HG03045 (cell line): ENCODE data around the gene NUPR1.
"Not testable (repeated sequence)": the region's sequence is repeated elsewhere in the genome, so short reads cannot be mapped to it uniquely, and the experiment has no call there.

Experiments used
- ATAC-seq: cut with Tn5 transposase; IDR thresholded peaks from one replicate; pipeline ENCODE4 v1.9.1; 2021; ENCODE audit warnings: mild to moderate bottlenecking, moderate library complexity; ENCODE audit not compliant: unreplicated experiment

Gene NUPR1

GRCh38 chr16:28538733-28539596 lies at the start of gene NUPR1:
TSS of gene NUPR1 (minus strand) at chr16:28538974. CDS start at chr16:28538907, 67 bp downstream.
- ATAC-seq, result no peak

DNA sequence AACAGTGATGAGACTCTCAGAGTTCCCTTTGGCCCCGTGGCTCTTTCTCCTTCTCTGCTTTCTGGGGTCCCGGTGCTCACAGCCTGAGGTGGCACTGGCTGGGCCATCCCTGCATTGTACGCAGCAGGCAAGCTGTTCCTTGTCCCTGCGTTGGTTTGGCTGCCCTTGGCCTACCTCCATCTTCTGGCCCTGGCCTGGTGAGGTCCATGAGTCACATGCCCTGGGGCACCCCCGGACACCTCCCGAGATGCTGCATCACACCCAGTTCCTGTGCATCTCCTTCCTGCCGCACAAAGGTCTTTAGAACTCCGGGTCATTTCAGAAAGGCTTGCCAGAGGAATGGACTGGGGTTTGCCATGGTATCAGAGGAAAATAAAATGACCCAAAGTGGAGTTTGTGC lies 48.6 kb upstream of the NUPR1 start:
- no peak for ATAC-seq

- ATAC-seq, result no peak
Observed at GRCh38 chr16:28586466-28586865, 47.7 kb upstream of the NUPR1 start.

GRCh38 chr16:28585674-28586073 lies 46.9 kb upstream of the NUPR1 start:
- ATAC-seq, result no peak

GRCh38 chr16:28580726-28581315 lies 42.0 kb upstream of the NUPR1 start:
- no peak for ATAC-seq

- ATAC-seq, result no peak
Observed at GRCh38 chr16:28575446-28576109, 36.8 kb upstream of the NUPR1 start.

DNA sequence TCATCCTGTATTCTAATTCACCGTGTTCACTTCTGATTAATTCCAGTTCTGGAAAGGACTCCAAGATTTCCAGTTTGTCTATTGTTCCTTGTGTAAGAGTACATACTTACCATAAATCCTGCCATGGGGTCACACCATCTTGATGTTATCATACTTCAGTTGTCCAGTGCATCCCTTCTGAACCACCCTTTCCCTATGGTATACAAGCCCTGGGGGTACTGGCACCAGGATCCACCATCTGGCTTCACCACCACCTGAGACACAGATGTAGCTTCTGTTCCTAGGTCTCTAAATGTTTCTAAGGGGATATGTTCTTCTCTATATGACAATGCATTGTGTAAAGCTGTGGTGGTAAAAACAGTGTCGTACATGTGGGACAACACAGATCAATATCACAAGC lies 36.2 kb upstream of the NUPR1 start:
- ATAC-seq, result no peak

GRCh38 chr16:28573738-28574718 lies 35.3 kb upstream of the NUPR1 start:
- ATAC-seq, result no peak

GRCh38 chr16:28572696-28573510 lies 34.1 kb upstream of the NUPR1 start:
- no peak for ATAC-seq

GRCh38 chr16:28569968-28570752 lies 31.4 kb upstream of the NUPR1 start:
- no peak for ATAC-seq

DNA sequence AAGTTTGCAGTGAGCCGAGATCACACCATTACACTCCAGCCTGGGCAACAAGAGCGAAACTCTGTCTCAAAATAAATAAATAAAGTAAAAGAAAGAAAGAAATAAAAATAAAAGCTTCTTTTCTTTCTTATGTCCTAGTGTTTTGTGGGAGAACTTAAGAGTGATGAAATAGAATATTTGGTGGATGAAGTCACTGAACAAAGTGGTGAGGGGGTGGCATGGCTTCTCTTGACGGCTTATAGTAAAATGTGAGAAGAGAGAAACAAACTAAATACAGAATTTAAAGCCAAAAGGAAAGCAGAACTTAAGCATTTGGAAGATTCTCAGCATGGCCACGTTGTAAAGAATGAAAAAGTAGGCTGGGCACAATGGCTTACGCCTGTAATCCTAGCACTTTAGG lies 30.2 kb upstream of the NUPR1 start:
- ATAC-seq, result no peak

GRCh38 chr16:28567292-28567691 lies 28.5 kb upstream of the NUPR1 start:
- no peak for ATAC-seq

DNA sequence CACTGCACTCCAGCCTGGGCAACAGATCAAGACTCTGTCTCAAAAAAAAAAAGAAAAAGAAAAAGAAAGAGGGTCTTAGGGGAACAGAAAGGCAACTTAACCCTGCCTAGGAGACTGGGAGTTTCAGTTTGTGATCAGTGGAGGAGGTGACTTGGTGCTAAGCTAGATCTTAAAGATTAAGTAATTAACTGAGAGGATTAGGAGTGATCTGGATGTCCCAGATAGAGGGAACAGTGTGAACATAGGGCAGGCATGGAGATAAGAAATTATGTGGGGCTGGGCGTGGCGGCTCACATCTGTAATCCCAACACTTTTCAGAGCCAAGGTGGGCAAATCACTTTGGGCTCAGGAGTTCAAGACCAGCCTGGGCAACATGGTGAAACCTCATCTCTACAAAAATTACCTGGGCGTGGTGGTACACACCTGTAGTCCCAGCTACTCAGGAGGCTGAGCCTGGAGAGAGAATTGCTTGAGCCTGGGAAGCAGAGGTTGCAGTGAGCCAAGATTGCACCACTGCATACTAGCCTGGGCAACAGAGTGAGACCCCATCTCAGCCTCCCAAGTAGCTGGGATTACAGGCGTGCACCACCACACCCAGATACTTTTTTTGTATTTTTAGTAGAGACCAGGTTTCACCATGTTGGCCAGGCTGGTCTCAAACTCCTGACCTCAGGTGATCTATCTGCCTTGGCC lies 27.6 kb upstream of the NUPR1 start:
- not testable (repeated sequence) for ATAC-seq

DNA sequence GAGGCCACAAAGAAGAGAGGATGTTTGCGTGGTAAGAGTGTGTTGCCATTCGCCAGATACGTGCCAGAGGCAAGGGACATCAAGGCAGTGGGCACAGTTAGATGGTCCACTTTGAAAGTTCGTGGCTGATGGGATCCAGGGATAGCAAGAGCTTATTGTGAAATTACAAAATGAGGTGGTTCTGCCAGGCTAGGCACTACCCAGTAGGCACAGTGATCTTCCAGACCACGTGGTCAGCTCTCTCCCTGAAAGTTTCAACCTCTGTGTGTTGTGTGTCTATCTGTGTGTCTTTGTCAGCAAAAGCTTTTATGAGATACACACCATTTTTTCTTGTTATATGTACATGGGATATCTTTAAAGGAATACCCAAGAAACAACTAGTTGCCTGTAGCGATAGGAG lies 24.4 kb upstream of the NUPR1 start:
- ATAC-seq, result no peak

DNA sequence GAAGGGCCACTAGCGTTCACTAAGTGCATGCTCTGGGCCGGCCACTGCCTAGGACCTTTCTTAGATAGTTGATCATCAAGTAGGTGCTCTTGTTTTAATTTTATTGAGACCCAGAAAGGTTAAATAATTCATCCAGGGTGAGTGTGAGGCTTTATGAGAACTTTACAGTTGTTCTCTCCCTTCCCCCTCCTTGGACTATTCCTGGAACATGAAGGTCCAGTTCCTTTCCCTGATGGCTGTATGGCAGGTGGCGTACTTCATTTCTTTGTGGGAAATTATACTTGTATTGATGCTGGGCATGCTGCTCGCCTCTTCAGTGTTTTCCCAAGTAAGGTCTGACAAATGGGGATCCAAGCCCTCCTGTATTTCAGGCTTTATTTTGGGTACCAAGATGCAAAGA lies 23.4 kb upstream of the NUPR1 start:
- ATAC-seq, result no peak

- no peak for ATAC-seq
Observed at GRCh38 chr16:28561557-28562187, 22.9 kb upstream of the NUPR1 start.

DNA sequence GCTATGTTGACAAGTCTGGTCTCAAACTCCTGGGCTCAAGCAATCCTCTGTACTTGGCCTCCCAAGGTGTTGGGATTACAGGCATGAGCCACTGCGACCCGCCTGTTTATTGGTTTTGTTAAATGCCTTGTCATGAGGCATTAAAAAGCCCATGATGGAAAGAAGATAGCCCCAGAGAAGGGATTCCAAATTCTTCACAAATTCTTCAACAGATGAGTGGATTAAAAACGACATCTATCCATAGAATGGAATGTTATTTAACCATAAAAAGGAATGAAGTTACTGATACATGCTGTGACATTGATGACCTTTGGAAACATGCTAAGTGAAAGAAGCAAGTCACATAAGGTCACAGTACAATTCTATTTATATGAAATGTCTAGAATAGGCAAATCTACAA lies 19.7 kb upstream of the NUPR1 start:
- no peak for ATAC-seq

- ATAC-seq, result no peak
Observed at GRCh38 chr16:28556914-28557320, 18.1 kb upstream of the NUPR1 start.
